Stimulated activated CD8-positive, alpha-beta memory T cell treated with anti-CD3 and anti-CD28 coated beads, Interleukin-2, amount 100 ng/mL, for 48 hours (primary cell): Measurements from ENCODE around the gene CEMIP2.
A peak's percentile ranks its signal among the peaks of the same experiment; 100 is the strongest.

Experiments used
- DNase-seq, 2 donors: peaks; one replicate each; pipeline ENCODE4 v3.0.0-alpha.2; 2020; ENCODE audit warnings: low read depth in 2 of 2

CEMIP2 gene

GRCh38 chr9:71769175-71770161 lies 1.2 kb upstream of the CEMIP2 start:
- DNase-seq, result peak; percentile 58 to 68

GRCh38 chr9:71767776-71768321 lies 464 bp downstream of the CEMIP2 start:
- DNase-seq, result peak in 1 of 2 donors; percentile 10

- DNase-seq, result no peak
These were observed 1.0 kb downstream of the CEMIP2 start for GRCh38 chr9:71767163-71767775.

GRCh38 chr9:71766663-71767062 lies 1.6 kb downstream of the CEMIP2 start:
- no peak for DNase-seq

GRCh38 chr9:71765693-71766092 lies 2.6 kb downstream of the CEMIP2 start:
- no peak for DNase-seq

GRCh38 chr9:71764891-71765290 lies 3.4 kb downstream of the CEMIP2 start:
- DNase-seq, result no peak

- no peak for DNase-seq
These were observed 3.9 kb downstream of the CEMIP2 start for GRCh38 chr9:71764463-71764862.

DNA sequence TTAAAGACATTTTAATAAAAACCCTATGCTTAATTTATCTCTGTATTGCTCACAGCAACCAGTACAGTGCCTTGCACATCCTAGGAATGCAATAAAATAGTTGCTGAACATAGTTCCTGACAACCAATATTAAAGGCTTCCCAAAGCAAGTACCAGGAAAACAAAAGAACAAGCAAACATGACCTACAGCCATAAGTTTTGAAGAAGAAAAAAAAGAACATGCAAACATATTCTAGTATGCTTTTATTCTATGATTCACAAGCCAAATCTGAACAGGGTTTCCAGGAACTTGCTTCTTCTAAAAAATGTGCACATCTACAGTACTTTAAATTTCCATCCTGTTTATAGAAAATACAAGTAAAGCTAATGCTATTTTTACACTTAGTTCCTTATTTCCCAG lies 4.5 kb downstream of the CEMIP2 start:
- no peak for DNase-seq

- no peak for DNase-seq
These were observed 5.2 kb downstream of the CEMIP2 start for GRCh38 chr9:71762900-71763653.

DNA sequence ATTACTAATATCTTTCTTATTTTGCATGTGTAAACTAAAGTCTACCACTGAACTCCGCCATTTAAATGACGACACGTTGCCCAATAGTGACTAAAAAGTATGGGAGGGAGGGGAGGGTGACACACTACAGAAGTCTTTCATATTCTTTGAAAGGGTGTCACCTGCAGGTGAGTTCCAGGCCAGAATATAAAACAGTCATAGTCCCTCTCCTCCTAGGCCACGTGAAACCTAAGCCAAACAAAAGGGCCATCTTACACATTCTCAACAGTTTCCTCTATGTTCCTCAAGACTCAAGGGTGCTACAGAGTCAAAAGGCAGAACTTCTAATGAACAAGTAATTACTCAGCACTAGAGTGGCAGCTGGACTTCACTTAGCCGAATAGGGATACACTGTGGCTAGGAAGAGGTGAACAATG lies 6.4 kb downstream of the CEMIP2 start:
- no peak for DNase-seq

GRCh38 chr9:71760901-71761300 lies 7.4 kb downstream of the CEMIP2 start:
- no peak for DNase-seq

GRCh38 chr9:71758785-71759184 lies 9.5 kb downstream of the CEMIP2 start:
- DNase-seq, result no peak

GRCh38 chr9:71758277-71758676 lies 10.0 kb downstream of the CEMIP2 start:
- DNase-seq, result no peak

GRCh38 chr9:71756753-71757152 lies 11.6 kb downstream of the CEMIP2 start:
- DNase-seq, result no peak

DNA sequence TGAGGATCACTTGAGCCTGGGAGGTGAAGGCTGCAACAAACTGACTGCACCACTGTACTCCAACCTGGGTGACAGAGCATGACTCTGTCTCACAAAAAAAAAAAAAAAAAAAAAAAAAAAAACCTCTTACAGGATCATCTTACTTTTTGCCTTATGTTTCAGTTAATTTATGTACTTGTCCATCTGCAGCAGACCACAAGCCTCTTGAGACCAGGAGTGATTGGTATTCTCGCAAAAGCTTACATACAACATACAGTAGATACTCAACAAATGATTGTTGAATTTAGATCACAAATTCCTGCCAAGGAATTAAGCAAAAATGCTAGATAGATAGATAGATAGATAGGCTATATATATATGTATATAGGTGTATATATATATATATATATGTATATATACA lies 12.4 kb downstream of the CEMIP2 start:
- no peak for DNase-seq

DNA sequence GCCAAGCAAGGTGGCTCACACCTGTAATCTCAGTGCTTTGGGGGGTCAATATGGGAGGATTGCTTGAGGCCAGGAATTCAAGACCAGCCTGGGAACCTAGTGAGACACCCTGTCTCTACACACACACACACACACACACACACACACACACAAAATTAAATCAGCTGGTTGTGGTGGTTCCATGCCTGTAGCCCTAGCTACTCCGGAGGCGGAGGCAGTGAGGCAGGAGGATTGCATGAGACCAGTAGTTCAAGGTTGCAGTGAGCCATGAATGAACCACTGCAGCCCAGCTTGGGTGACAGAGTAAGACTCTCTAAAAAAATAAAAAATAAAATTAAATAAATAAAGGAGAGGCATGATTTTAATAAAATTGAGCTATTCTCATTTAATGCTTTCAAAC lies 13.1 kb downstream of the CEMIP2 start:
- DNase-seq, result no peak

DNA sequence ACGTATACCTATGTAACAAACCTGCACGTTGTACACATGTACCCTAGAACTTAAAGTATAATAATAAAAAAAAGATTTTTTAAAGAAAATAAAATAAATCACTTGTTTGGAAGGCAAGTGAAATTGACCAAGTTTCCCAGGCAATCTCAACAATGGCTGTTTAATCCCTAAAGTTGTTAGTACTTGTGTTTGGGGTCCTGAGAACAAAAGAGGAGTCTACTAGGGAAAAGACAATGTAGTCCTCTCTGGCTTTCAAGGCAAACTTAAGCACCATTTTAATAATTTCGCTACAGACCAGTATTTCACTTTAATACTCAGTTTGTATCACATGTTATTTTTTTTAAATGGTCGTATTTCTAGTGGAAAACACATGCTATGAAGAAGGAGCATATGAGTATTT lies 14.2 kb downstream of the CEMIP2 start:
- DNase-seq, result no peak

GRCh38 chr9:71752928-71753327 lies 15.4 kb downstream of the CEMIP2 start:
- DNase-seq, result no peak

DNA sequence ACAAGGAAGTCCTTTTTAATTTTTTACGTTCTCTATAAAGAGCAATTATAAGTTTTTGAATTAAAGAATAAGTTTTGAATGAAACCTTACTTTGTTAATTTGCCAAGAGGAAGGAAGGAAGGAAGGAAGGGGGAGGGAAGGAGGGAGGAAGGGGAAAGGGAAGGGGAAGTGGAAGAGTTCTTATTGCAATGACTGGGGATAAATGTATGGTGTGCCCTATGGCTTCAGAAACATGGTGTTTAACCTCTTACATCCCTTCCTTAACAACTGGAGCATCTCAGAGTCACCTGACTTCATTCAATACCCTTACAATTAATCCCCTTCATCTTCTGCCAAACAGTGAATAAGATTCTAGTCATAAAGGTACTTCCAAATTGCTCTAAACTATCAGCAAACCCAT lies 16.0 kb downstream of the CEMIP2 start:
- no peak for DNase-seq

- DNase-seq, result no peak
These were observed 20.0 kb downstream of the CEMIP2 start for GRCh38 chr9:71748280-71748743.

DNA sequence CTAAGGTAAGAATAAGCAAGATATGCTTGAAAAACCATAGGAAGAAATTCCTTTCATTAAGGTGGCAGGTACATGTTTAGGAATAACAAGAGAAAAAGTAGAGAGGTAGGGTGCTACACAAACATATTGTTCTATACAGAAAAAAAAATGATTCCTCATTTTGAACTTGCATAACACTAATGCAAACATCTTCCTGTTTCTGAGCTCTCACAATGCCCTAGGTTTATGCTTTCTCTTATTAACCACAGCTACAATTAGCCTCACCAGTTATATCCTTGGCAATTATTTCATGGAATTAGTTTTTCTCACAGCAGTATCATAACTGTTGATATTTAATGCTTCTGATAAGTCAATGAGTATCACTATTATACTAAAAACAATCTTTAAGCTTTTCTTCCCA lies 20.7 kb downstream of the CEMIP2 start:
- no peak for DNase-seq

DNA sequence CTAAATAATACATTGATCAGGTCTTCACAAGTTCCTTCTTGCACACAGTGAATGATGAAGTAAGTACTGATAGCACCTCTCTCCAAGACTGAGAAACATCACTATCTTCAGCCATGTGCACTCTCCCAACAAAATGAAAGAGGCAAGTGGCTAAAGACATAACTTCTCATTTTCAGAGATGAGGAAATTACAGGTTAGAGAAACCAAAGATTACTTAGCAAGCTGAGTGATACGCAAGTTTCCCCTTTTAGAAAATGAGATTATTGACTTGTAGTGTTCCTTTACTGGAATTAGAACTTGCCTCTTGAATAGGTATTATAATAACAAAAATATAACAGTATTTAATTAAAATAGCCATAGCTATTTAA lies 21.6 kb downstream of the CEMIP2 start:
- no peak for DNase-seq
